GM19452 (cell line): ENCODE data around the gene ACSBG1.
A peak's percentile ranks its signal among the peaks of the same experiment; 100 is the strongest.
"Not testable (repeated sequence)": the region's sequence is repeated elsewhere in the genome, so short reads cannot be mapped to it uniquely, and the experiment has no call there.

Experiments used
- ATAC-seq: cut with Tn5 transposase; IDR thresholded peaks from one replicate; pipeline ENCODE4 v1.9.1; 2021; ENCODE audit not compliant: unreplicated experiment

ACSBG1 gene

GRCh38 chr15:78171864-78172472, 62.4 kb downstream of the ACSBG1 start:
- ATAC-seq, result no peak

DNA sequence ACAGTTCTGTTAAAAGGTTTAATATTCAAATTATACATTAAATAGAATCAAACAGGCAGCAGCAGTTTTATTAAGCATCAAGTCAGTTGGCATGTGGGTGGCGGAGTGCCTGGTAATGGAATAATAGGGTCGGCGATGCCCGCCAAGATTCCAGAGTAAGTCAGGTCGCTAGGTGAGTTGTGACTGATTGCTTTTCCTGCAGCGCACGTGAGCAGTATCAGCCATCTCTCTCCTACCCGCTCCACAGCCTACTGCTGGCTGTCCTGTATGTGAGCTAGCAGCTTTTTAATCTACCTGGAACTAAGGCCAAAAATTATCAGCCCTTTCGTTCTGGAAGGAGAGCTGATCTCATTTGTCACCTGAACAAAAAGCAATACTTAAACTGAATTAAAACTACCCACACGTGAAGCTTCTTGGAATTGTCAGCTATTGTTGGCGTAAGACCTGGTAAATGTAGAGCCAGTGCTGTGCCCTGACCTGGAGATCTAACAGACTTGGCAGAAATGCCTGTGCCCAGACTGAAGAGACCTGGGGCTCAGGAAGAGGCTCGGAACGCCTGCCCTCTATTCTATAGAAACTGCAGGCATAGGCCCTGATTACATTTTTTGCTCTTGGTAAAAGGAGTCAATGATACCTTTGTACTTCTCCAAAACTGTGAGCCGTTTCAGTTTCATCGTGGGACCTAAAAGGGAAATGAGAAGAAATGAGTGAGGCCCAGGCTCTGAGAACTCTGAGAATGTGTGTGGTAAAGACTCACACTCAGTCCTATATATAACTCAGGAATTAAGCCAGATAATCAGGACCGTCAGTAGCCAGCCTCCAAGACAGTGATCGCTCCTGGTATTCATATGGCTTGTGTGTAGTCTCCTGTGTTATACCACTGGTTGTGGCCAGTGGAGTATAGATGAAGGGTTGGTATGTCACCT, 63.3 kb downstream of the ACSBG1 start:
- peak; percentile 62 for ATAC-seq

GRCh38 chr15:78168608-78169007, 65.8 kb downstream of the ACSBG1 start:
- no peak for ATAC-seq

DNA sequence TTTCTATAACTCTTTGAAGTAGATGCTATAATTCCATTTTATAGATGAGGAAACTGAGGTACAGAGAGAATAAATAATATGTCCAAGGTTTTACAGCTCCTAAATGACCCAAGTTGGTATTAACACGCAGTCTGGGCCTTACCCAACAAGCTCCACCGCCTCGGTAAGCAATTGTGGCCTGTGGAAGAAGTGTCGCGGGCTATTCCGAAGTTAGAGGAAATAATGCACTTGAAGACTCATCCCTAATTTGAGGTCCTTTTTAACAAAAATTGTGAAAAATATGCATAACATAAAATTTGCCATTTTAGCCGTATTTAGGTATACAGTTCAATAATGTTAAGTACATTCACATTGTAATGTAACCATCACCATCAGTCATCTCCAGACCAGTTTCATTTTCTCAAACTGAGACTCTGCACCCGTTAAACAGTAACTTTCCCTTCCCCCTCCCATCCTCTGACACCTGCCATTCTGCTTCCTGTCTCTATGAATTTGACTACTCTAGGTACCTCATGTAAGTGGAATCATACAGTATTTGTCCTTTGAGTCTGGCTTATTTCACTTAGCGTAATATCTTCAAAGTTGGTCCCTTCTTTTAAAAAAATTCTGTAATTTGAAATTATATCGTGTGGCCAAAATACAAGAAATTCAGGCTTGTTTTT, 67.0 kb downstream of the ACSBG1 start:
- ATAC-seq, result peak; percentile 76

GRCh38 chr15:78164010-78164409, 70.4 kb downstream of the ACSBG1 start:
- ATAC-seq, result no peak

DNA sequence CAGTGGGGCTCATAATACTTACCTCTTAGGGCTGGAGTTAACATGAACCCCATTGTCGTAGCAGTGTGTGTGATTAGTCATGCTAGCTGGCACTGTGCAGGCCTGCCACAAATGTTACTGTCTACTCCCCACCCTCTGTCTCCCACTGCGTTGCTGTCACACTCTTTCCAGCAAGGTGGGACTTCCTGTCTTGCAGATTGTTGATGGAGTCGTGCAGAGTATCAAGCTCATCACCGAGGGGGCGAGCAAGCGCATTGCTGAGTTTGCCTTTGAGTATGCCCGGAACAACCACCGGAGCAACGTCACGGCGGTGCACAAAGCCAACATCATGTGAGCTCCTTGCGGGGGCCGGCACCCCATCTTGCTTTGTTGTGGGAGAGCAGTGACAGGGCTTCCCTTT, 72.3 kb downstream of the ACSBG1 start:
- no peak for ATAC-seq

DNA sequence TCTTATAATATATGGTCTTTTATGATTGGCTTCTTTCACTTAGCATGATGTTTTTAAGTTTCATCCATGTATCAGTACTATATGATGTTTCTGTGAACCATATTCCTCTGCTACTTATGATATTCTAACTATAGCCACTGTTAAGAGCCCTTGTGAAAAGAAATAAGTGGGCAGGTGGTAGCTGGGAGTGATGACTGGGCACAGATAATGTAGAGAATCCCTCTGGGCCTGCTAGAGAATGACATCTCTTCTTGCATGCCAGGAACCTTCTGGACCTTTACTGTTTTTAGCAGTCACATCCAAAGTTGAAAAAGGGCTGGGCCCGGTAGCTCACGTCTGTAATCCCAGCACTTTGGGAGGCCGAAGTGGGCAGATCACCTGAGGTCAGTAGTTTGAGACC, 75.0 kb downstream of the ACSBG1 start:
- ATAC-seq, result no peak

DNA sequence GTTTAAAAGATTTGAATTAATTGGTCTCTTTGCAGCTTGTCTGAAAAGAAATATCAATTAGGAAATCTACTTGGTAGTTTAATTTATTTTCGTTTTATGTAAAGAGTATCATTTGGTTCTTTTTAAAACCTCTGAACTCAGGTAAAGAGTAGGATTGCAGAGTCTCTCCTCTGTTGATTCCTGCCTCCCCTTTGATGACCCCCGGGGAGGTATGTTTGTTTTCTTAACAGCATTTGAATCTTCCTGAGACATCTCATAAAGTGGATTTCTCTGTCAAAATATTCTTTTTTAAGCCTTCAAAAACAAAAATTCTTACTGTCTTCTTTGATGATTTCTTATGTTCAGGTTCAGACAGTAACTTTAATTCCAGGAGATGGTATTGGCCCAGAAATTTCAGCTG, 77.2 kb downstream of the ACSBG1 start:
- no peak for ATAC-seq

DNA sequence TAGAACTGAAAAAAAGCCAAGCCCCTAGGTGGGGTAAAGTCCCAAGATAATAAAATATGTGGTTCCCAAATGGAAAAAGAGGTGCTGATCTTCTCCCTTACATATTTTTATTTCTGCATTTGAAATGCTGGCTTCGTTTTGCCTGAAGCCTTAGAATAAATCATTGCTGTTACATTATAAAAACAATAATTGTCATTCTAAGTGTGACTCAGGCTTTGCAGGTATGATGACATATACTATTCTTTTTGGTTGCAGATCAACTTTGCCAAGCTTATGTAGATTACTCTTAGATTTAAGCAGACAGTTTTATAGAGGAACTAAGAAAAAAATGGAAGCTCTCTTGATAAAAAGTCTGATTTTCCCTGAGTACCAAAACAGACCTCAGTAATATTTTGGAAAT, 77.7 kb downstream of the ACSBG1 start:
- ATAC-seq, result no peak

GRCh38 chr15:78155355-78155939, 78.9 kb downstream of the ACSBG1 start:
- ATAC-seq, result no peak

- ATAC-seq, result no peak
Observed at GRCh38 chr15:78154955-78155354, 79.4 kb downstream of the ACSBG1 start.

- not testable (repeated sequence) for ATAC-seq
Observed at GRCh38 chr15:78151075-78151474, 83.3 kb downstream of the ACSBG1 start.

DNA sequence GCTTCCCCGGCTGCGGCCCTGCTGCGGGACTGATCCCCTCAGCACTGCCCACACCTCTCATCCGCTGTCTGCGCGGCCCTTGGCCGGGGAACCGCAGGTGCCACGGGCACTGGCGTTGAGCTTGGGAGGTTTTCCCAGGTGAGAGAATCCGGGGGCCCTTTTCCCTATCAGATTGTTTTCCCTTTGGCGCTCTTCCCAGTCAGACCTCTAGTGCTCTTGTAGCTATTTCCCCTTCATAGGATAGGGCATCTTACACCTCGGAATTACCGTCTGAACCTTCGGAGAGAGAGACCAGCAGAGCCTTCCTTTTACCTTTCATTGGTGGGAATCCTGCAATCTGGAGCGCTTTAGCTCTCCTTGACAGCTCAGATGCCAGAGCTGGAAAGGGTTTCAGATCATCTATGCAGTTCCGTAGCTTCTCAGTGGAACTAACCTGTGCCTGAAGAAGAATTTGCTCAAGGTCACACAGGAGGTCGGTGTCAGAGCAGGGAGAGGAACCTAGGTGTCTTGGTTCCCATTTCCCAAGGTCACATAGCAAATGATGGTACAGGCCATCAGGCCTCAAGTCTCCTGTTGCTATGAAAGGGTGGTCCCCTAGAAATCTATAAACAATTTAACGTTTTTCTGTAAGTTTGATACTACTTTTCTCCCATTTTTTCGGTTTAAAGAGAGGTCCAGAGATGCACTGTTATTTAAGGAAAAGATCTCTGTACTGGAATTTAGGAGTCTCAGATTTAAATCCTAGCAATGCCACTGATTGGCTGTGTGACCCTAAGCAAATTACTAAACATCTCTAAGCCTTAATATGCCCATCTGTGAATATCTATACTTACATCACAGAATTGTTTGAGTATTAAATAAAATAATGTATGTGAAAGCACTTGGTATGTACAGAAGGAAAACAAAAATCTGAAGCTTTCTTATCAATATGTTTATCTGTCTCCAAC, 84.3 kb downstream of the ACSBG1 start:
- ATAC-seq, result no peak

DNA sequence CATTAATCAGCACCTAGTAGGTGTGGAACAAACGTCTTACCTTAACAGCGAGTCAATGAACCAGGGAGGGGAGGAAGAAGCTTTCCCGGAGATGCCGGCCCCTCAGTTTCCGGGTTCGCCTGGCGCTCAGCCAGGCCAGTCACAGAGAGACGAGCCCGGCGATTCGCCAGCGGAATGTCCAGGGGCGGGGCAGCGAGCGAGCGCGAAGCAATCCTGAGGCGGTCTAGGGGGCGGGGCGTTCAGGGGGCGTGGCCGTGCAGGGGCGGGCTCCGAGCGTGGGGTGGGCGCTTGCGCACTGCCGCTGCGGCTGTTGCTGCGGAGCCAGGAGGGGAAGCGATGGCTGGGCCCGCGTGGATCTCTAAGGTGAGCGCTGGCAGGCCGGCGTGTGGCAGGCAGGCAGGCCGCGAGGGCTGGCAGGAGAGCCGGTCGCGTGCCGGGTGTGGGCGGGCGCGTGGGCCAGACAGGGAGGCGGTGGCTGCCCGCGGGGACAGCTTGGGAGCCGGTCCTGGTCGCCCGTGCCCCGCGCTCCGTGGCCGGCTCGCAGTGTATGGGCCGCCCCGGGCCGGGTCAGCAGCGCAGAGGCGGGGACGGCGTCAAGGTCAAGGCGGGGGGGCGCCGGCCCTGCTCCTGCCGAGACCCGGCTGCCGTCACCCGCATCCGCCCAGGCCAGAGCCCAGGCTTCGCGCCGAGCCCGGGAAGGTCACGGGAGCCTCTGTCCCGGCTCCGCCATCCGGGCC, 85.1 kb downstream of the ACSBG1 start, which contains the start of gene IDH3A:
Gene IDH3A (plus strand): TSS at position 295 of the 737 bp plus-strand sequence. CDS start 42 bp downstream, at position 337.
- ATAC-seq, result peak; percentile 78

- ATAC-seq, result peak; percentile 4
Observed at GRCh38 chr15:78148392-78149067, 85.8 kb downstream of the ACSBG1 start.

DNA sequence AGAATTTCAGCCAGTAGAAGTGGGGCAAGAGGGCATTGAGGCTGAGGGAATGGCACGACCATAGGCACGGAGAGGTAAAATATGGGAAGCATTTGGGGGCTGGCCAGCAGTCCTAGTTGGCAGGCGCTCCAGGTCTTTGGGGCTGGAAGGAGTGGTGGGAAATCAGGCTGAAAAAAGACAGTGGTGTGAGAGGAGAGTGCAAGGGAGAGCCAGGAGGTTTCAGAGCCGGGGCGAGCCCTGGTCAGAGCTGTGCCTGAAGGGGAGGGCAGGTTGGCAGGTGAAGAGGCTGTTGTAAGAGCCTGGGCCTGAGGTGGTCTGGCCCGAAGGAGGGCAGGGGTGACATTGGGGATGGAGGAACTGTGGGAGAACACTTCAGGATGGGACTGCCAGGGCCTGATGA, 86.8 kb downstream of the ACSBG1 start:
- ATAC-seq, result no peak

DNA sequence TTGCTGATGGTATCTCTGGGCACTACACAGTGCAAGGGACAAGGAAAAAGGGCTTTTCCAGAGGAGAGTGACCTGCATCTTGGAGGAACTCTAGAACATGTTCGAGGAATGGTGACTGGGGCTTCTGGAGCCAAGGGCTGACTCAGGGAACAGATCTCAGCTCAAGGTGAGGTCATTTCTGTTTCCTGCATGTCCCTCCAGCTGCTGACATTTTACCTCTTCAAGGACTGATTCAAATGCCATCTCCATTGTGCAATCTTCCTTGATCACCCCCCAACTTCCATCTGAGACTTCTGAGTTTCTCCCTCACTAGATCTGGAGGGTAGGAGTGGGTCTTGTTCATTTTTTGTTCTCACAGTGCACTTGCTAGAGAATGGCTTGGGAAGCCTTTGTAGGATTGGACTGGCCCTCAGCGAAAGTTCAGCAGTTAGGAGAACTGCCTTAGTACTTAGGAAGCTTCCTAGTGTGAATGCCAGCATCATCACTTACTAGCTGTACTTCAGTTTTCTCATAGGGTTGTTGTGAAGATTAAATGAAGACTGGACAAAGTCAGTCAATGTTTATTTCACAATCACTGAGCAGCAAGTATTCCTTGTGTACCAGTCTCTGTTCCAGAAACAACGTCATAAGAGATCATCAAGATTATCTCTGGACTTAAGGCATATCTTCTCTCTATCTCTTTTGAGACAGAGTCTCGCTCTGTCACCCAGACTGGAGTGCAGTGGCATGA, 87.8 kb downstream of the ACSBG1 start:
- ATAC-seq, result no peak

DNA sequence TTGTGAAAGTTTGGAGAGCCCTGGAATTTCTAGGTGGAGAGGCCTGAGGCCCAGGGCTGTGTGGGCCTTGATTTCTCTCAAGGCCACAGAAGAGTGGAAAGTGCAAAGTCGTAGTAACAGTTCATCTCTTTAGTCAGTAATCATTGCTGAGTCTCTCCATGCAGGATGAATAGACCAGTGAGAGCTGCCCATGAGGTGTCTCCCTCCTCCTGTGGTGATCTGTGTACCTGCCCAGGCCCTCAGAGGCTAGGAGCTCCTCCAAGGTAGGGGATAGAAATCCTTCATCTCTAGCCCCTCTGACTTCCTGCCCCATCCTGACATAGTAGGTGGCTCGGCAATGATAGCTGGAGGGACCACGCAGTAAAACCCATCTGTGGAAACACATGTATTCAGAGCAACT, 92.0 kb downstream of the ACSBG1 start:
- ATAC-seq, result no peak
